HG02884 (cell line): ENCODE measurements around the gene ALDH1A3.

Source experiments
- ATAC-seq: cut with Tn5 transposase; IDR thresholded peaks from one replicate; pipeline ENCODE4 v1.9.1; 2021; ENCODE audit warnings: mild to moderate bottlenecking, moderate library complexity; ENCODE audit not compliant: unreplicated experiment

The ALDH1A3 gene

GRCh38 chr15:100947760-100948429, 68.3 kb downstream of the ALDH1A3 start:
- no peak for ATAC-seq

DNA sequence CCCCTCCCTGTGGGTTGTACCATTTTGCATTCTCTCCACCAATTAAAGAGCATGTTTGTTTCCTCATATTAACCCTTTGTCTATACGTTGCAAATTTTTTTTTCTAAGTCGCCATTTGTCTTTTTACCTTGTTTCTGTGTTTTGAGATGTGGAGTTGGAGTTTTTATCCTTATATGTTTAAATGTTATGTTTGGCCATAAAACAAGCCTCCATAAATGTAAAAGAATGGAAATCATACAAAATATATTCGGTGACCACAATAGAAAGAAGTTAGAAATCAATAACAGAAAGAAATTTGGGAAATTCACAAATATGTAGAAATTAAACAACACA, 68.8 kb downstream of the ALDH1A3 start:
- ATAC-seq = no peak

- no peak for ATAC-seq
Measured at GRCh38 chr15:100949691-100950090, 70.1 kb downstream of the ALDH1A3 start.

- ATAC-seq = no peak
Measured at GRCh38 chr15:100951965-100952364, 72.3 kb downstream of the ALDH1A3 start.

GRCh38 chr15:100952566-100952965, 72.9 kb downstream of the ALDH1A3 start:
- no peak for ATAC-seq

- no peak for ATAC-seq
Measured at GRCh38 chr15:100958326-100959065, 78.9 kb downstream of the ALDH1A3 start.

- no peak for ATAC-seq
Measured at GRCh38 chr15:100959066-100960050, 79.7 kb downstream of the ALDH1A3 start.
